ENCODE data around the gene ZCWPW1.

DNA sequence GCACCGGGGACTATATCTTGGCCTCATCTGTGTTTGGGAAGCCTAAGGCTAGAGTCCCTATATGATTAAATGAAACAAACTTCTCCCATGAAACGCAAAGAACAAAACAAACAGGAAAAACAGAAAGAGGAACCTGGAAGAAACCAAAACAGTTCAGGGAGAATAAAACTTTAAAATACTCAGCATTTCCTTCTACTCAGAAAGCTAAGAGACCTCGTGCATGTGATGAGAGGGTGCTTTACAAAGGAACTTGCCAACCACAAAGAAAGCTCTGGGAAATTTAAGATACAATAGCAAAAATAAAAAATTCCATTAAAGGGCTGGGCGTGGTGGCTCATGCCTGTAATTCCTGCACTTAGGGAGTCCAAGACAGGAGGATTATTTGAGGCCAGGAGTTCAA lies 48.3 kb downstream of the ZCWPW1 start:
- TF ChIP-seq, protein P1, sequence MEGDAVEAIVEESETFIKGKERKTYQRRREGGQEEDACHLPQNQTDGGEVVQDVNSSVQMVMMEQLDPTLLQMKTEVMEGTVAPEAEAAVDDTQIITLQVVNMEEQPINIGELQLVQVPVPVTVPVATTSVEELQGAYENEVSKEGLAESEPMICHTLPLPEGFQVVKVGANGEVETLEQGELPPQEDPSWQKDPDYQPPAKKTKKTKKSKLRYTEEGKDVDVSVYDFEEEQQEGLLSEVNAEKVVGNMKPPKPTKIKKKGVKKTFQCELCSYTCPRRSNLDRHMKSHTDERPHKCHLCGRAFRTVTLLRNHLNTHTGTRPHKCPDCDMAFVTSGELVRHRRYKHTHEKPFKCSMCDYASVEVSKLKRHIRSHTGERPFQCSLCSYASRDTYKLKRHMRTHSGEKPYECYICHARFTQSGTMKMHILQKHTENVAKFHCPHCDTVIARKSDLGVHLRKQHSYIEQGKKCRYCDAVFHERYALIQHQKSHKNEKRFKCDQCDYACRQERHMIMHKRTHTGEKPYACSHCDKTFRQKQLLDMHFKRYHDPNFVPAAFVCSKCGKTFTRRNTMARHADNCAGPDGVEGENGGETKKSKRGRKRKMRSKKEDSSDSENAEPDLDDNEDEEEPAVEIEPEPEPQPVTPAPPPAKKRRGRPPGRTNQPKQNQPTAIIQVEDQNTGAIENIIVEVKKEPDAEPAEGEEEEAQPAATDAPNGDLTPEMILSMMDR (IDR thresholded peaks at IDR 0.05; ENCODE audit: poor library complexity) = no peak
- no peak for TF ChIP-seq EZH2phosphoT487 (IDR thresholded peaks at IDR 0.05; ENCODE audit: low read depth, severe bottlenecking, unreplicated experiment)
